HepG2 (cell line): ENCODE results near the gene ADARB2. TPM values are rescaled to one million over a fixed set of nuclear protein-coding genes. Genes with fewer than 3 reads are reported as not detected.

ENCODE experiments used
- ATAC-seq: fragments of 200-7000 bp; cut with Tn5 transposase; 3 replicates; pipeline ENCODE4 v1.9.1; 2020; ENCODE audit warnings: mild to moderate bottlenecking, moderate library complexity
- BruUV-seq: library from RNA; stranded (reverse); fragments of 400-500 nt; replicated peaks from 2 replicates; lab custom pipeline; 2021; lab: Mats Ljungman, UMichigan
- CTCF ChIA-PET: fragments of 300-600 bp; formaldehyde crosslinking; extraction: SDS; loops from one replicate; lab custom pipeline; 2021; ENCODE audit warnings: low total read pairs, inconsistent platforms, low intra/inter-chr PET ratio; lab: Yijun Ruan, JAX
- POLR2A ChIA-PET: fragments of 350-600 bp; sonication (Branson Sonifier 250); formaldehyde crosslinking; loops from one replicate; lab custom pipeline; 2020; ENCODE audit warnings: antibody characterized with exemption, inconsistent platforms; lab: Yijun Ruan, JAX
- DNase-seq: peaks from one replicate; pipeline ENCODE4 v3.0.0-alpha.2; 2015; ENCODE audit warnings: low spot score
- FAIRE-seq: peaks from 3 replicates; lab custom pipeline; 2011; peaks lifted over from hg19 to GRCh38; lab: Jason Lieb, UNC
- H2AFZ ChIP-seq: one replicate; pipeline ENCODE4 v1.6.1; 2011; ENCODE audit warnings: low read length, inconsistent platforms
- H3K27ac ChIP-seq: fragments of 300-600 bp; 3 replicates; pipeline ENCODE4 v1.8.0; 2011; ENCODE audit warnings: mixed run types, mild to moderate bottlenecking, mixed read lengths, low read length, inconsistent platforms; ENCODE audit not compliant: insufficient read depth; ENCODE audit errors: extremely low read length
- H3K27me3 ChIP-seq, 2 experiments: fragments of 200-600 bp in 1 of 2; 2 replicates in 1 of 2; 3 replicates in 1 of 2; pipeline versions ENCODE4 v1.6.0 to v1.8.0; 2011; ENCODE audit warnings: low read length in 2 of 2, mild to moderate bottlenecking in 2 of 2, moderate library complexity in 2 of 2, inconsistent platforms in 1 of 2; ENCODE audit not compliant: insufficient read depth in 2 of 2, control insufficient read depth in 1 of 2
- H3K36me3 ChIP-seq, 2 experiments: fragments of 200-600 bp in 1 of 2; replicated peaks in 1 of 2; 2 replicates in 1 of 2; 3 replicates in 1 of 2; pipeline versions ENCODE4 v1.5.1 to v1.8.0; 2011; ENCODE audit warnings: low read length in 2 of 2, inconsistent platforms in 1 of 2; ENCODE audit not compliant: insufficient read depth in 2 of 2, control insufficient read depth in 1 of 2
- H3K4me1 ChIP-seq: 2 replicates; pipeline ENCODE4 v1.5.1; 2012; ENCODE audit warnings: low read length, inconsistent platforms; ENCODE audit not compliant: insufficient read depth
- H3K4me2 ChIP-seq: 2 replicates; pipeline ENCODE4 v1.6.0; 2011; ENCODE audit warnings: low read depth, low read length, inconsistent platforms
- H3K4me3 ChIP-seq, 3 experiments: fragments of 200-600 bp in 1 of 3; sonication (generic), shearing (Covaris generic) in 1 of 3; replicated peaks in 1 of 3; 2 replicates each; pipeline ENCODE4 v1.5.1; 2011 to 2016; ENCODE audit warnings: low read length in 3 of 3, inconsistent platforms in 2 of 3, low read depth in 2 of 3, mild to moderate bottlenecking in 2 of 3, control low read depth in 1 of 3, mixed read lengths in 1 of 3; ENCODE audit not compliant: insufficient read depth in 1 of 3
- H3K79me2 ChIP-seq: one replicate; pipeline ENCODE4 v1.6.1; 2011; ENCODE audit warnings: low read length, inconsistent platforms; ENCODE audit not compliant: insufficient read depth
- H3K9ac ChIP-seq: 2 replicates; pipeline ENCODE4 v1.6.0; 2011; ENCODE audit warnings: mild to moderate bottlenecking, low read depth, low read length, inconsistent platforms; ENCODE audit not compliant: insufficient read depth
- H3K9me3 ChIP-seq: 2 replicates; pipeline ENCODE4 v1.5.1; 2012; ENCODE audit warnings: mild to moderate bottlenecking, low read length
- H4K20me1 ChIP-seq: 2 replicates; pipeline ENCODE4 v1.6.0; 2011; ENCODE audit warnings: inconsistent platforms, mild to moderate bottlenecking, low read length, moderate library complexity; ENCODE audit not compliant: insufficient read depth
- CBX1 ChIP-seq: IDR thresholded peaks from one replicate; pipeline ENCODE4 v1.6.1; 2016; ENCODE audit warnings: antibody characterized with exemption, low read depth
- MTA1 ChIP-seq: sonication (generic); formaldehyde crosslinking; IDR thresholded peaks from 2 replicates; pipeline ENCODE4 v1.4.0; 2020; ENCODE audit warnings: missing genetic modification reagents, mild to moderate bottlenecking, borderline replicate concordance
- RAD51 ChIP-seq: fragments of 450-650 bp; IDR thresholded peaks from 2 replicates; pipeline ENCODE4 v1.6.1; 2016; ENCODE audit warnings: borderline replicate concordance
- SKI ChIP-seq: fragments of 450-650 bp; IDR thresholded peaks from one replicate; pipeline ENCODE4 v1.6.1; 2018; ENCODE audit warnings: mild to moderate bottlenecking; ENCODE audit not compliant: partially characterized antibody
- ZMAT3 ChIP-seq: sonication (generic); formaldehyde crosslinking; conservative IDR thresholded peaks from 2 replicates; pipeline ENCODE4 v1.7.0; 2021; ENCODE audit warnings: missing genetic modification reagents
- ZNF567 ChIP-seq: sonication (generic); formaldehyde crosslinking; IDR thresholded peaks from 2 replicates; pipeline ENCODE4 v1.8.1; 2023; ENCODE audit warnings: mild to moderate bottlenecking, missing genetic modification reagents, borderline replicate concordance
- ZSCAN9 ChIP-seq: IDR thresholded peaks from 2 replicates; pipeline ENCODE4 v1.6.1; 2016; ENCODE audit warnings: borderline replicate concordance
- WGBS: methylation state at CpG from one replicate; pipeline ENCODE4 v1.1.6; 2017; ENCODE audit warnings: low lambda C conversion rate; 5-methylcytosine and 5-hydroxymethylcytosine counted together
- in situ Hi-C: cut with HindIII; loops from 2 replicates; pipeline ENCODE4 v1.10.0; 2017; ENCODE audit warnings: low pct_unique_long_range_greater_than_20kb; ENCODE audit not compliant: extremely low pct_ligation_motif_present
- intact Hi-C: fragments of 100-400 bp; cut with micrococcal nuclease; formaldehyde crosslinking; loops from one replicate; pipeline ENCODE4 v1.10.0; 2022; ENCODE audit not compliant: unreplicated experiment
- polyA plus RNA-seq, 8 experiments: library from polyadenylated mRNA; depleted of rRNA in 3 of 8; stranded (reverse) in 7 of 8; unstranded in 1 of 8; fragments of >200 nt; fragmentation: Illumina TruSeq in 4 of 8; extraction: Trizol in 4 of 8; gene quantifications; 2 replicates each; pipeline versions ENCODE4 v1.2.1 to v1.2.3, GENCODE V29; 2011 to 2016; ENCODE audit warnings: low read depth in 4 of 8, missing spikeins in 1 of 8, mixed read lengths in 1 of 8; ENCODE audit not compliant: insufficient read depth in 1 of 8
- total RNA-seq, 5 experiments: library from RNA; depleted of rRNA; stranded (reverse); fragments of >200 nt; fragmentation: Illumina TruSeq; extraction: Trizol; gene quantifications; 2 replicates each; pipeline ENCODE4 v1.2.3, GENCODE V29; 2016; ENCODE audit warnings: low read depth in 1 of 5
- TF ChIP-seq, protein P1 (sequence below): sonication (generic); formaldehyde crosslinking; IDR thresholded peaks from 2 replicates; pipeline ENCODE4 v1.8.0; 2022; ENCODE audit warnings: missing genetic modification reagents, mild to moderate bottlenecking, borderline replicate concordance

Gene ADARB2
- total and polyA plus RNA-seq, 2 of the 13 experiments (the other 11 are each of a cell fraction or from before 2014, with no cell fraction given): not detected

GRCh38 chr10:1156616-1156886, 580.8 kb downstream of the ADARB2 start:
- in situ Hi-C loops: no loop called here
- ChIA-PET CTCF (no interaction called here), POLR2A (no interaction called here)
- Histone ChIP-seq H4K20me1 (peaks cover 4% of the 10 kb centered on the region; the same call in 1 of the 2 replicates), H3K9ac (no peak overlapping the region), H3K4me3 (no peak overlapping the region), H2AFZ (no peak overlapping the region), H3K27me3 (peaks cover 6 to 83% of the 10 kb centered on the region in 2 experiments), H3K9me3 (no peaks in the 10 kb centered on the region), H3K4me2 (no peak overlapping the region), H3K79me2 (no peaks in the 10 kb centered on the region), H3K36me3 (no peaks in the 10 kb centered on the region), H3K27ac (no peak overlapping the region)
- FAIRE-seq (no peak), ATAC-seq (no peak; the same call in 2 of the 3 replicates)
- 12% methylated on average over 8 of the region's 8 CpGs for WGBS
- BruUV-seq: no TSS peak
- TF ChIP-seq, protein P1, sequence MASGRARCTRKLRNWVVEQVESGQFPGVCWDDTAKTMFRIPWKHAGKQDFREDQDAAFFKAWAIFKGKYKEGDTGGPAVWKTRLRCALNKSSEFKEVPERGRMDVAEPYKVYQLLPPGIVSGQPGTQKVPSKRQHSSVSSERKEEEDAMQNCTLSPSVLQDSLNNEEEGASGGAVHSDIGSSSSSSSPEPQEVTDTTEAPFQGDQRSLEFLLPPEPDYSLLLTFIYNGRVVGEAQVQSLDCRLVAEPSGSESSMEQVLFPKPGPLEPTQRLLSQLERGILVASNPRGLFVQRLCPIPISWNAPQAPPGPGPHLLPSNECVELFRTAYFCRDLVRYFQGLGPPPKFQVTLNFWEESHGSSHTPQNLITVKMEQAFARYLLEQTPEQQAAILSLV (CRISPR knock-in tag): no peak
- no peak for TF ChIP-seq SKI
- no peak for TF ChIP-seq ZMAT3 (CRISPR knock-in tag)
- TF ChIP-seq RAD51: peak; percentile 50; the same call in 1 of the 2 replicates
- no peak for TF ChIP-seq ZNF567 (CRISPR knock-in tag)
- no peak for TF ChIP-seq CBX1
- TF ChIP-seq MTA1 (CRISPR knock-in tag): no peak
- no peak for TF ChIP-seq ZSCAN9 (CRISPR knock-in tag)
- TF ChIP-seq, all 625 proteins: peak for 1
- intact Hi-C loops: no loop called here
- H3K4me1 ChIP-seq: no peaks in the 10 kb centered on the region
- DNase-seq: no peak
